H9 (cell line): ENCODE data around the gene MAGI1. TPM values are rescaled to one million over a fixed set of nuclear protein-coding genes. Genes with fewer than 3 reads are reported as not detected.

Experiments
- DNase-seq: peaks from one replicate; pipeline ENCODE4 v3.0.0-alpha.2; 2017
- H2AFZ ChIP-seq: one replicate; pipeline ENCODE4 v1.6.1; 2013; ENCODE audit warnings: mild to moderate bottlenecking, low read length, control low read depth, moderate library complexity
- H2AK5ac ChIP-seq: 2 replicates; pipeline ENCODE4 v1.6.1; 2013; ENCODE audit warnings: low read length, control low read depth, mixed read lengths; ENCODE audit not compliant: insufficient read length
- H2BK120ac ChIP-seq: one replicate; pipeline ENCODE4 v1.6.1; 2013; ENCODE audit warnings: low read depth, mild to moderate bottlenecking, low read length, control low read depth, inconsistent platforms; ENCODE audit not compliant: poor library complexity, severe bottlenecking
- H2BK12ac ChIP-seq: 2 replicates; pipeline ENCODE4 v1.6.1; 2013; ENCODE audit warnings: low read length, control low read depth, mixed read lengths, low read depth; ENCODE audit not compliant: insufficient read length
- H2BK15ac ChIP-seq: 2 replicates; pipeline ENCODE4 v1.6.1; 2013; ENCODE audit warnings: low read depth, low read length, control low read depth
- H2BK20ac ChIP-seq: one replicate; pipeline ENCODE4 v1.6.1; 2013; ENCODE audit warnings: low read depth, mild to moderate bottlenecking, low read length, control low read depth, inconsistent platforms; ENCODE audit not compliant: poor library complexity, severe bottlenecking
- H2BK5ac ChIP-seq: 2 replicates; pipeline ENCODE4 v1.6.1; 2013; ENCODE audit warnings: low read length, control low read depth, mixed read lengths; ENCODE audit not compliant: insufficient read length
- H3K14ac ChIP-seq: 2 replicates; pipeline ENCODE4 v1.6.1; 2013; ENCODE audit warnings: low read length, control low read depth; ENCODE audit not compliant: insufficient read depth
- H3K18ac ChIP-seq: 2 replicates; pipeline ENCODE4 v1.6.1; 2013; ENCODE audit warnings: low read depth, mild to moderate bottlenecking, mixed read lengths, low read length, control low read depth; ENCODE audit not compliant: insufficient read length
- H3K23ac ChIP-seq: 2 replicates; pipeline ENCODE4 v1.6.1; 2013; ENCODE audit warnings: low read length, control low read depth, mixed read lengths, low read depth; ENCODE audit not compliant: insufficient read length
- H3K23me2 ChIP-seq: 2 replicates; pipeline ENCODE4 v1.6.1; 2013; ENCODE audit warnings: low read depth, mild to moderate bottlenecking, mixed read lengths, low read length, control low read depth; ENCODE audit not compliant: insufficient read length, poor library complexity, severe bottlenecking
- H3K27ac ChIP-seq: 2 replicates; pipeline ENCODE4 v1.5.1; 2013; ENCODE audit warnings: low read length, control low read depth, mixed read lengths, low read depth; ENCODE audit not compliant: insufficient read length
- H3K27me3 ChIP-seq: 2 replicates; pipeline ENCODE4 v1.6.1; 2013; ENCODE audit warnings: low read length, control low read depth, inconsistent platforms; ENCODE audit not compliant: insufficient read depth
- H3K4ac ChIP-seq: 2 replicates; pipeline ENCODE4 v1.6.1; 2013; ENCODE audit warnings: low read depth, mild to moderate bottlenecking, control low read depth, inconsistent platforms, low read length, moderate library complexity
- H3K4me1 ChIP-seq: 2 replicates; pipeline ENCODE4 v1.6.1; 2013; ENCODE audit warnings: low read length, control low read depth, inconsistent platforms; ENCODE audit not compliant: insufficient read depth
- H3K4me2 ChIP-seq: 2 replicates; pipeline ENCODE4 v1.6.1; 2013; ENCODE audit warnings: low read length, control low read depth, mixed read lengths; ENCODE audit not compliant: insufficient read length, insufficient read depth
- H3K56ac ChIP-seq: 2 replicates; pipeline ENCODE4 v1.6.1; 2013; ENCODE audit warnings: low read depth, mild to moderate bottlenecking, mixed read lengths, low read length, control low read depth; ENCODE audit not compliant: insufficient read length
- H3K79me1 ChIP-seq: 2 replicates; pipeline ENCODE4 v1.6.1; 2013; ENCODE audit warnings: low read depth, mild to moderate bottlenecking, moderate library complexity, low read length, control low read depth, inconsistent platforms; ENCODE audit not compliant: insufficient read depth, poor library complexity, severe bottlenecking
- H3K79me2 ChIP-seq: 2 replicates; pipeline ENCODE4 v1.6.1; 2013; ENCODE audit warnings: low read length, control low read depth, inconsistent platforms; ENCODE audit not compliant: insufficient read depth
- H3K9ac ChIP-seq: 2 replicates; pipeline ENCODE4 v1.6.1; 2013; ENCODE audit warnings: low read length, control low read depth, mixed read lengths; ENCODE audit not compliant: insufficient read length; ENCODE audit errors: extremely low read depth
- H3K9me3 ChIP-seq: one replicate; pipeline ENCODE4 v1.6.1; 2013; ENCODE audit warnings: low read depth, low read length, inconsistent platforms; ENCODE audit not compliant: control insufficient read depth
- H3T11ph ChIP-seq: one replicate; pipeline ENCODE4 v1.6.1; 2013; ENCODE audit warnings: mild to moderate bottlenecking, low read length, control low read depth, inconsistent platforms
- H4K20me1 ChIP-seq: one replicate; pipeline ENCODE4 v1.6.1; 2013; ENCODE audit not compliant: control insufficient read depth, insufficient read length, insufficient read depth
- H4K5ac ChIP-seq: 2 replicates; pipeline ENCODE4 v1.6.1; 2013; ENCODE audit warnings: low read depth, mild to moderate bottlenecking, mixed read lengths, low read length, control low read depth; ENCODE audit not compliant: insufficient read length
- H4K8ac ChIP-seq: replicated peaks from 2 replicates; pipeline ENCODE4 v1.6.1; 2013; ENCODE audit warnings: low read length, control low read depth, mixed read lengths, low read depth; ENCODE audit not compliant: insufficient read length
- H4K91ac ChIP-seq: 2 replicates; pipeline ENCODE4 v1.6.1; 2013; ENCODE audit warnings: low read depth, mild to moderate bottlenecking, moderate library complexity, mixed read lengths, low read length, control low read depth; ENCODE audit not compliant: insufficient read length
- H3K27ac Mint-ChIP-seq, 3 experiments: 2 replicates in 2 of 3; 3 replicates in 1 of 3; pipeline ENCODE4 v1.8.0; 2020 to 2021; ENCODE audit warnings: mixed read lengths in 3 of 3, mild to moderate bottlenecking in 1 of 3, moderate library complexity in 1 of 3
- H3K27me3 Mint-ChIP-seq: 2 replicates; pipeline ENCODE4 v1.8.0; 2021; ENCODE audit warnings: low read depth, mild to moderate bottlenecking, moderate library complexity, mixed read lengths
- H3K36me3 Mint-ChIP-seq, 3 experiments: 2 replicates in 2 of 3; 3 replicates in 1 of 3; pipeline ENCODE4 v1.8.0; 2020 to 2021; ENCODE audit warnings: low read depth in 3 of 3, mixed read lengths in 3 of 3; ENCODE audit not compliant: insufficient read depth in 1 of 3
- H3K4me1 Mint-ChIP-seq, 2 experiments: 2 replicates each; pipeline ENCODE4 v1.8.0; 2020; ENCODE audit warnings: mixed read lengths in 2 of 2
- H3K4me3 Mint-ChIP-seq, 2 experiments: 2 replicates in 1 of 2; 3 replicates in 1 of 2; pipeline ENCODE4 v1.8.0; 2020 to 2021; ENCODE audit warnings: mild to moderate bottlenecking in 2 of 2, mixed read lengths in 2 of 2, moderate library complexity in 1 of 2
- H3K9me3 Mint-ChIP-seq, 2 experiments: 2 replicates in 1 of 2; 3 replicates in 1 of 2; pipeline ENCODE4 v1.8.0; 2020; ENCODE audit warnings: mild to moderate bottlenecking in 2 of 2, mixed read lengths in 2 of 2, moderate library complexity in 1 of 2
- CTCF ChIP-seq: fragments of 200-600 bp; sonication (generic); conservative IDR thresholded peaks from 3 replicates; pipeline ENCODE4 v1.8.0; 2021; ENCODE audit warnings: antibody characterized with exemption, mild to moderate bottlenecking
- WGBS: extraction: QIAGEN DNeasy Blood & Tissue Kit; methylation state at CpG from one replicate; pipeline ENCODE4 v1.1.7; 2013; ENCODE audit warnings: missing lambda C conversion rate, low lambda C conversion rate, mixed read lengths; ENCODE audit not compliant: insufficient read length; ENCODE audit errors: extremely low coverage; 5-methylcytosine and 5-hydroxymethylcytosine counted together
- total RNA-seq: library from RNA; stranded (reverse); gene quantifications from 2 replicates; pipeline ENCODE4 v1.2.1, GENCODE V29; 2021

The MAGI1 gene
- total RNA-seq, 1 experiment from 2014 or later: 65.7 TPM

GRCh38 chr3:65961733-65962132 lies 77.0 kb downstream of the MAGI1 start:
- no peak overlapping the region for H3K14ac ChIP-seq
- H3K9ac ChIP-seq: no peak overlapping the region
- no peaks in the 10 kb centered on the region for H3K9me3 ChIP-seq
- no peak overlapping the region for H3K4me2 ChIP-seq
- H4K8ac ChIP-seq: no peak overlapping the region
- H2BK15ac ChIP-seq: no peak overlapping the region
- no peak overlapping the region for H3K56ac ChIP-seq
- H3T11ph ChIP-seq: no peak overlapping the region
- H3K18ac ChIP-seq: no peak overlapping the region
- H4K91ac ChIP-seq: no peak overlapping the region
- no peak overlapping the region for H3K23ac ChIP-seq
- no peak overlapping the region for H2AK5ac ChIP-seq
- H3K27me3 ChIP-seq: no peaks in the 10 kb centered on the region
- H4K20me1 ChIP-seq: no peaks in the 10 kb centered on the region
- no peak for TF ChIP-seq CTCF
- H3K4me1 ChIP-seq: peaks cover 4% of the 10 kb centered on the region; the same call in 1 of the 2 replicates
- Mint-ChIP-seq H3K4me3 (no peak overlapping the region), H3K27ac (no peak overlapping the region), H3K4me1 (peaks cover 23 to 25% of the 10 kb centered on the region in 2 experiments), H3K9me3 (no peaks in the 10 kb centered on the region), H3K27me3 (no peaks in the 10 kb centered on the region), H3K36me3 (peaks cover 0 to 8% (median 0%) of the 10 kb centered on the region in 3 experiments; a peak in 1 of 7 replicates)
- no peak overlapping the region for H4K5ac ChIP-seq
- H2BK5ac ChIP-seq: no peak overlapping the region
- no peak overlapping the region for H3K4ac ChIP-seq
- no peak overlapping the region for H2BK120ac ChIP-seq
- peaks cover 8% of the 10 kb centered on the region; the same call in 1 of the 2 replicates for H3K79me2 ChIP-seq
- H3K23me2 ChIP-seq: no peaks in the 10 kb centered on the region
- DNase-seq: no peak
- no peak overlapping the region for H2AFZ ChIP-seq
- no peak overlapping the region for H3K27ac ChIP-seq
- no peaks in the 10 kb centered on the region for H3K79me1 ChIP-seq
- no peak overlapping the region for H2BK12ac ChIP-seq
- no CpG with 5 or more reads among the region's 3 CpGs for WGBS
- no peak overlapping the region for H2BK20ac ChIP-seq
